ENCODE data around the gene PRR23A. TPM values are rescaled to one million over a fixed set of nuclear protein-coding genes. Genes with fewer than 3 reads are reported as not detected.
"Not testable (repeated sequence)": the region's sequence is repeated elsewhere in the genome, so short reads cannot be mapped to it uniquely, and the experiment has no call there.

The PRR23A gene
- polyA plus RNA-seq, 1 donor from 2014 or later: not detected

- Histone ChIP-seq H3F3A (ENCODE audit: insufficient read depth, low read length, poor library complexity, severe bottlenecking) (no peaks in the 10 kb centered on the region), H3K9me2 (ENCODE audit: insufficient read depth, low read length) (no peaks in the 10 kb centered on the region), H3K27ac (ENCODE audit: low read length) (no peak overlapping the region)
Measured at GRCh38 chr3:139037478-139037877, 31.4 kb upstream of the PRR23A start.

GRCh38 chr3:139032326-139033002 is 26.4 kb upstream of the PRR23A start:
- Histone ChIP-seq H3K9me3 (ENCODE audit: low read length) (peaks cover 6% of the 10 kb centered on the region), H4K20me1 (ENCODE audit: insufficient read depth) (no peaks in the 10 kb centered on the region), H3K4me2 (ENCODE audit: low read length) (no peak overlapping the region), H3K9me2 (ENCODE audit: insufficient read depth, low read length) (no peaks in the 10 kb centered on the region), H3K27ac (ENCODE audit: low read length) (no peak overlapping the region), H3K36me3 (ENCODE audit: insufficient read depth, low read length) (no peaks in the 10 kb centered on the region), H3K9ac (ENCODE audit: low read length) (no peak overlapping the region), H3K27me3 (ENCODE audit: insufficient read depth, low read depth, low read length) (no peaks in the 10 kb centered on the region), H2AFZ (ENCODE audit: low read depth, low read length) (no peak overlapping the region), H3K4me3 (ENCODE audit: low read length) (no peak overlapping the region), H3F3A (ENCODE audit: insufficient read depth, low read length, poor library complexity, severe bottlenecking) (no peaks in the 10 kb centered on the region), H3K79me2 (replicated peaks; ENCODE audit: insufficient read depth, low read length) (no peaks in the 10 kb centered on the region)
- TF ChIP-seq TAF1 (IDR thresholded peaks at IDR 0.05; ENCODE audit: low read depth): no peak

More at GRCh38 chr3:139037478-139037877, 31.4 kb upstream of the PRR23A start:
- H3K4me3 ChIP-seq (ENCODE audit: low read length): no peak overlapping the region
- no peaks in the 10 kb centered on the region for H4K20me1 ChIP-seq (ENCODE audit: insufficient read depth)
- no peak overlapping the region for H2AFZ ChIP-seq (ENCODE audit: low read depth, low read length)
- H3K79me2 ChIP-seq (replicated peaks; ENCODE audit: insufficient read depth, low read length): no peaks in the 10 kb centered on the region
- H3K9ac ChIP-seq (ENCODE audit: low read length): no peak overlapping the region
- no peaks in the 10 kb centered on the region for H3K36me3 ChIP-seq (ENCODE audit: insufficient read depth, low read length)
- no peak overlapping the region for H3K4me2 ChIP-seq (ENCODE audit: low read length)
- H3K9me3 ChIP-seq (ENCODE audit: low read length): peaks cover under 1% of the 10 kb centered on the region
- TF ChIP-seq EZH2 (IDR thresholded peaks at IDR 0.05; ENCODE audit: borderline replicate concordance, insufficient read depth, low read length, poor library complexity, severe bottlenecking) (no peak), CTCF (IDR thresholded peaks at IDR 0.05; ENCODE audit: poor library complexity, severe bottlenecking) (no peak), EP300 (conservative IDR thresholded peaks at IDR 0.05; ENCODE audit: poor library complexity, severe bottlenecking) (no peak), RAD21 (conservative IDR thresholded peaks at IDR 0.05) (no peak), MXI1 (conservative IDR thresholded peaks at IDR 0.05; ENCODE audit: poor library complexity, severe bottlenecking) (no peak), TAF1 (IDR thresholded peaks at IDR 0.05; ENCODE audit: low read depth) (no peak), POLR2AphosphoS5 (IDR thresholded peaks at IDR 0.05) (no peak)
- H3K27me3 ChIP-seq (ENCODE audit: insufficient read depth, low read depth, low read length): no peaks in the 10 kb centered on the region

- not testable (repeated sequence) for H2AFZ ChIP-seq (ENCODE audit: low read depth, low read length); H3F3A ChIP-seq (ENCODE audit: insufficient read depth, low read length, poor library complexity, severe bottlenecking); H3K4me3 ChIP-seq (ENCODE audit: low read length); H3K9ac ChIP-seq (ENCODE audit: low read length); H4K20me1 ChIP-seq (ENCODE audit: insufficient read depth); H3K27ac ChIP-seq (ENCODE audit: low read length); H3K27me3 ChIP-seq (ENCODE audit: insufficient read depth, low read depth, low read length); H3K36me3 ChIP-seq (ENCODE audit: insufficient read depth, low read length); H3K4me2 ChIP-seq (ENCODE audit: low read length); H3K9me3 ChIP-seq (ENCODE audit: low read length); H3K9me2 ChIP-seq (ENCODE audit: insufficient read depth, low read length); H3K79me2 ChIP-seq (replicated peaks; ENCODE audit: insufficient read depth, low read length)
Measured at GRCh38 chr3:139030576-139030975, 24.5 kb upstream of the PRR23A start.

GRCh38 chr3:139024968-139025367 is 18.9 kb upstream of the PRR23A start:
- Histone ChIP-seq H3K4me2 (ENCODE audit: low read length) (no peak overlapping the region), H3K9me2 (ENCODE audit: insufficient read depth, low read length) (no peaks in the 10 kb centered on the region), H3K79me2 (replicated peaks; ENCODE audit: insufficient read depth, low read length) (no peaks in the 10 kb centered on the region), H3K9ac (ENCODE audit: low read length) (no peak overlapping the region), H3K4me3 (ENCODE audit: low read length) (no peak overlapping the region), H3K36me3 (ENCODE audit: insufficient read depth, low read length) (no peaks in the 10 kb centered on the region), H4K20me1 (ENCODE audit: insufficient read depth) (no peaks in the 10 kb centered on the region), H3F3A (ENCODE audit: insufficient read depth, low read length, poor library complexity, severe bottlenecking) (no peaks in the 10 kb centered on the region), H3K9me3 (ENCODE audit: low read length) (no peaks in the 10 kb centered on the region), H3K27me3 (ENCODE audit: insufficient read depth, low read depth, low read length) (no peaks in the 10 kb centered on the region), H3K27ac (ENCODE audit: low read length) (no peak overlapping the region), H2AFZ (ENCODE audit: low read depth, low read length) (no peak overlapping the region)
- TF ChIP-seq EP300 (conservative IDR thresholded peaks at IDR 0.05; ENCODE audit: poor library complexity, severe bottlenecking) (no peak), POLR2AphosphoS5 (IDR thresholded peaks at IDR 0.05) (no peak), RAD21 (conservative IDR thresholded peaks at IDR 0.05) (no peak), SMC3 (conservative IDR thresholded peaks at IDR 0.05; ENCODE audit: poor library complexity) (no peak), TAF1 (IDR thresholded peaks at IDR 0.05; ENCODE audit: low read depth) (no peak), CTCF (IDR thresholded peaks at IDR 0.05; ENCODE audit: poor library complexity, severe bottlenecking) (no peak), REST (IDR thresholded peaks at IDR 0.05; ENCODE audit: borderline replicate concordance) (no peak), MXI1 (conservative IDR thresholded peaks at IDR 0.05; ENCODE audit: poor library complexity, severe bottlenecking) (no peak), EZH2 (IDR thresholded peaks at IDR 0.05; ENCODE audit: borderline replicate concordance, insufficient read depth, low read length, poor library complexity, severe bottlenecking) (no peak)
